H1 (cell line): ENCODE measurements around the gene GRAMD2A. TPM values are rescaled to one million over a fixed set of nuclear protein-coding genes. Genes with fewer than 3 reads are reported as not detected.

Source experiments
- ATF2 ChIP-seq: IDR thresholded peaks from 2 replicates; pipeline ENCODE4 v1.6.1; 2012; ENCODE audit warnings: low read length, inconsistent platforms
- CBX8 ChIP-seq: fragments of 300-800, 300-1000 bp; sonication (generic); IDR thresholded peaks from 2 replicates; pipeline ENCODE4 v1.7.1; 2016; ENCODE audit warnings: low read depth, low read length, borderline replicate concordance
- CHD1 ChIP-seq: IDR thresholded peaks from 2 replicates; pipeline ENCODE4 v1.6.1; 2012; ENCODE audit warnings: low read depth, low read length, improper control_type of control experiment
- FOSL1 ChIP-seq: IDR thresholded peaks from 2 replicates; pipeline ENCODE4 v1.6.1; 2011; ENCODE audit warnings: mild to moderate bottlenecking, low read depth, low read length, moderate library complexity; ENCODE audit not compliant: insufficient read depth
- USF2 ChIP-seq: IDR thresholded peaks from 2 replicates; pipeline ENCODE4 v1.6.1; 2011; ENCODE audit warnings: low read length, improper control_type of control experiment
- polyA plus RNA-seq, 7 experiments: library from polyadenylated mRNA; depleted of rRNA in 3 of 7; stranded (reverse) in 5 of 7; unstranded in 2 of 7; fragments of >200 nt in 5 of 7; fragments of 200-250 nt in 2 of 7; gene quantifications; 1 replicate in 5 of 7; 2 replicates in 1 of 7; 4 replicates in 1 of 7; pipeline versions ENCODE4 v1.2.1 to v1.2.3, GENCODE V29; 2011 to 2013; ENCODE audit warnings: missing spikeins in 2 of 7, mixed read lengths in 2 of 7
- total RNA-seq: library from RNA; stranded (reverse); fragmentation: NEBNext Ultra II Directional; extraction: Animal tissue kit (Norgen Biotek cat#: 25700); gene quantifications from 2 replicates; pipeline ENCODE4 v1.2.1, GENCODE V29; 2021

GRAMD2A gene
- total and polyA plus RNA-seq, 2 of the 8 experiments (the other 6 are each of a cell fraction or from before 2014, with no cell fraction given) = 0.57 to 1.5 TPM

- TF ChIP-seq FOSL1 = no peak
- TF ChIP-seq ATF2 = no peak
- TF ChIP-seq CHD1 = no peak
- no peak for TF ChIP-seq USF2
- TF ChIP-seq CBX8 = no peak
Measured at GRCh38 chr15:72182673-72183072, 14.9 kb downstream of the GRAMD2A start (continued).
